Ovary (tissue), 9 donors: ENCODE data around the gene PLCB1. TPM values are rescaled to one million over a fixed set of nuclear protein-coding genes. Genes with fewer than 3 reads are reported as not detected.

ENCODE experiments used
- DNase-seq, 5 donors: peaks; one replicate each; pipeline ENCODE4 v3.0.0-alpha.2; 2019 to 2020
- H3K27ac ChIP-seq, 2 donors: fragments of 200-600 bp; one replicate each; pipeline versions ENCODE4 v1.5.1 to v1.8.0; 2019 to 2022
- H3K27me3 ChIP-seq: fragments of 200-600 bp; one replicate; pipeline ENCODE4 v1.8.0; 2022
- H3K36me3 ChIP-seq: fragments of 200-600 bp; sonication (generic); one replicate; pipeline ENCODE4 v1.5.1; 2019
- H3K4me1 ChIP-seq: one replicate; pipeline ENCODE4 v1.8.1; 2013; ENCODE audit warnings: mild to moderate bottlenecking, moderate library complexity; ENCODE audit not compliant: insufficient read depth
- H3K4me3 ChIP-seq: fragments of 200-600 bp; sonication (generic); one replicate; pipeline ENCODE4 v1.5.1; 2017
- H3K9me3 ChIP-seq, 2 donors: fragments of 200-600 bp in 1 of 2; sonication (generic) in 1 of 2; one replicate each; pipeline versions ENCODE4 v1.5.1 to v1.8.1; 2013 to 2019; ENCODE audit warnings: mild to moderate bottlenecking in 1 of 2, moderate library complexity in 1 of 2
- EP300 ChIP-seq: sonication (generic); formaldehyde crosslinking; IDR thresholded peaks from one replicate; pipeline ENCODE4 v1.6.1; 2017; ENCODE audit warnings: antibody characterized with exemption
- POLR2A ChIP-seq: fragments of 450-650 bp; IDR thresholded peaks from one replicate; pipeline ENCODE4 v1.6.1; 2017; ENCODE audit warnings: antibody characterized with exemption, mild to moderate bottlenecking, moderate library complexity
- WGBS, 3 donors: extraction: QIAGEN DNeasy Blood & Tissue Kit in 1 of 3; methylation state at CpG; one replicate each; pipeline versions ENCODE4 v1.1.5 to v1.1.7; 2013 to 2017; 5-methylcytosine and 5-hydroxymethylcytosine counted together
- intact Hi-C, 4 donors: fragments of 100-400 bp; cut with DNase I; formaldehyde crosslinking; loops; one replicate each; pipeline versions ENCODE4 v1.11.0 to v1.15.1; 2022 to 2023
- polyA plus RNA-seq, 2 donors: library from polyadenylated mRNA; stranded (reverse); fragments of 200-250 nt in 1 of 2; fragments of 350-450 nt in 1 of 2; fragmentation: Illumina TruSeq in 1 of 2; extraction: RNeasy Lipid Tissue Mini Kit (QIAGEN cat#74804) in 1 of 2; gene quantifications; one replicate each; pipeline ENCODE4 v1.2.3, GENCODE V29; 2013 to 2014
- total RNA-seq, 7 donors: library from RNA; depleted of rRNA in 2 of 7; stranded (reverse); fragments of >200 nt in 2 of 7; fragmentation: NEBNext Ultra II Directional in 3 of 7; extraction: Animal tissue kit (Norgen Biotek cat#: 25700) in 3 of 7; gene quantifications; one replicate each; pipeline versions ENCODE4 v1.1.0 to v1.2.4, GENCODE V29; 2016 to 2023
- TF ChIP-seq, protein P1 (sequence below), 3 donors: fragments of 450-650 bp in 2 of 3; fragments of 200-600 bp in 1 of 3; IDR thresholded peaks; one replicate each; pipeline versions ENCODE4 v1.5.1 to v1.8.0; 2016 to 2022; ENCODE audit warnings: antibody characterized with exemption in 3 of 3, mild to moderate bottlenecking in 1 of 3
- donor health status: DM: no; HTN: no; CAD: no; lungs with moderate emphysema.
- donor health status: DM: no; HTN: no; CAD: no.
- donor health status: Bipolar disorder and iron deficiency.
- donor health status: DM: yes; HTN: yes; CAD: no.
- donor health status: DM: no; HTN: no; CAD: no.
- donor health status: DM: yes; HTN: yes; CAD: no.

Gene PLCB1
- total and polyA plus RNA-seq, 9 donors, result 2.9 to 29.5 (median 9.0) TPM

DNA sequence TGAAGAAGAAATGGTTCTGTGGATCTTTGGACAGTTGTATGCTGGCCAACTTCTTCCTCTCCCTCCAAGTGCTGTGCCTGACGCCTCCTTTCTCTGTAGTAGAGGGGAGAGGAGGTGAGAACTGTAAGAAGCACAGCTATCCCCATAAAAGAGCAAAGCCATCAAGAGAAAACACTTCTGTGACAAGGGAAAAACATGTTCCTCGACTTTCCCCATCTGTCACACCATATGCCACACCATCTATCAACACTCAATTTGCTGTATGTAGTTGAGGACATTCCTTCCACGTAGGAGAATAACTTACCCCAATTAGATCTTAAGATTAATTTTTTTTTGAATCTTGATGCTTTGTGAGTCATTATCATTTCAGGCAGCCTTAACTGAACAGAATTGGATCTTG lies 780.7 kb downstream of the PLCB1 start:
- H3K36me3 ChIP-seq, result no peaks in the 10 kb centered on the region
- H3K27ac ChIP-seq, result no peak overlapping the region
- no peak for DNase-seq
- intact Hi-C loops, result no loop called here
- no peaks in the 10 kb centered on the region for H3K9me3 ChIP-seq
- TF ChIP-seq EP300 (no peak), POLR2A (no peak)
- TF ChIP-seq, protein P1, sequence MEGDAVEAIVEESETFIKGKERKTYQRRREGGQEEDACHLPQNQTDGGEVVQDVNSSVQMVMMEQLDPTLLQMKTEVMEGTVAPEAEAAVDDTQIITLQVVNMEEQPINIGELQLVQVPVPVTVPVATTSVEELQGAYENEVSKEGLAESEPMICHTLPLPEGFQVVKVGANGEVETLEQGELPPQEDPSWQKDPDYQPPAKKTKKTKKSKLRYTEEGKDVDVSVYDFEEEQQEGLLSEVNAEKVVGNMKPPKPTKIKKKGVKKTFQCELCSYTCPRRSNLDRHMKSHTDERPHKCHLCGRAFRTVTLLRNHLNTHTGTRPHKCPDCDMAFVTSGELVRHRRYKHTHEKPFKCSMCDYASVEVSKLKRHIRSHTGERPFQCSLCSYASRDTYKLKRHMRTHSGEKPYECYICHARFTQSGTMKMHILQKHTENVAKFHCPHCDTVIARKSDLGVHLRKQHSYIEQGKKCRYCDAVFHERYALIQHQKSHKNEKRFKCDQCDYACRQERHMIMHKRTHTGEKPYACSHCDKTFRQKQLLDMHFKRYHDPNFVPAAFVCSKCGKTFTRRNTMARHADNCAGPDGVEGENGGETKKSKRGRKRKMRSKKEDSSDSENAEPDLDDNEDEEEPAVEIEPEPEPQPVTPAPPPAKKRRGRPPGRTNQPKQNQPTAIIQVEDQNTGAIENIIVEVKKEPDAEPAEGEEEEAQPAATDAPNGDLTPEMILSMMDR (IDR thresholded peaks at IDR 0.05), result no peak
- no peaks in the 10 kb centered on the region for H3K27me3 ChIP-seq
- no peaks in the 10 kb centered on the region for H3K4me1 ChIP-seq
- WGBS, 3 donors, result 58 to 80% (median 59%) methylated on average over 3 of the region's 3 CpGs
- no peak overlapping the region for H3K4me3 ChIP-seq

DNA sequence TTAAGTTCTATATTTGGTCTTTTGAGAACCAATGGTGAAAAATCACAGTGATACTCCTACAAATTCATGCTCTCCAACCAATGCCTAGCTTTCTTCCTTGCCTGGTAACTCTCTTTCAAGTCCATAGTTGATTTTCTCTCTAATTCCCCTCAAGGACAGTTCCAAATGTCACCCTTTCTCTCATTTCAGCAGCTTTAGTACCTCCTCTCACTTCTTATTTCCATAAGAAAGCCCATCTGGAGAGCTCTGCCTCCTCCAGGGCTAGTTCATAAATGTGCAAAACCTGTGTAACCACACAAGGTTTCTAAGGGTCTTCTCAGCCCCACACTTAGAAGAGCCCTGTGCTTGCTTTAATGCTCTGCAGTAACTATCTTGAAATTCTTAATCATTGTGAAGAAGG lies 781.4 kb downstream of the PLCB1 start:
- TF ChIP-seq EP300, result no peak
- TF ChIP-seq POLR2A, result no peak
- TF ChIP-seq, protein P1 (IDR thresholded peaks at IDR 0.05), result no peak
- Histone ChIP-seq H3K27me3 (no peaks in the 10 kb centered on the region), H3K4me1 (no peaks in the 10 kb centered on the region), H3K9me3 (no peaks in the 10 kb centered on the region), H3K4me3 (no peak overlapping the region), H3K36me3 (no peaks in the 10 kb centered on the region), H3K27ac (no peak overlapping the region)
- DNase-seq, result no peak
- intact Hi-C loops, result no loop called here

DNA sequence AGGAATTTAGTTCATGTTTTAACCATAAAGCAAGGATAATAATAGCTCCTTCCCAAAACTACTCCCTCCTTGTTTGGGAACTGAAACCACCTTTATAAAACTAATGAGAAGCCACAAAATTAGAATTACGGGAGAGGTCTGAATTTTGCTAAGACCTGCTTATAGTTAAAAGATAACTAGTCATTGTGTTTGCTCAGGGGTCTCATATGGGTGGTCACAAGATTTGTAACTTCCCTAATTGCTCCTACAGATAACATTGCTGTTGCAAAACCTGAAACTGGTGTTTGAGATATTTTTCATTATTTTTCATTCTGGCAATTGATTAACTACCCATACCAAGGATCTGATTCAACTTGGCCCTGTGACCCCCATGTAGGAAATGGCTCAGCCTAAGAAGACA lies 782.4 kb downstream of the PLCB1 start:
- intact Hi-C loops, result no loop called here
- H3K27me3 ChIP-seq, result no peaks in the 10 kb centered on the region
- H3K27ac ChIP-seq, result no peak overlapping the region
- H3K9me3 ChIP-seq, result no peaks in the 10 kb centered on the region
- WGBS, 3 donors, result 85 to 93% (median 89%) methylated on average over 1 of the region's 1 CpG
- H3K4me1 ChIP-seq, result no peaks in the 10 kb centered on the region
- no peak for DNase-seq
- TF ChIP-seq EP300, result no peak
- TF ChIP-seq, protein P1 (IDR thresholded peaks at IDR 0.05), result no peak
- H3K36me3 ChIP-seq, result no peaks in the 10 kb centered on the region
- H3K4me3 ChIP-seq, result no peak overlapping the region

DNA sequence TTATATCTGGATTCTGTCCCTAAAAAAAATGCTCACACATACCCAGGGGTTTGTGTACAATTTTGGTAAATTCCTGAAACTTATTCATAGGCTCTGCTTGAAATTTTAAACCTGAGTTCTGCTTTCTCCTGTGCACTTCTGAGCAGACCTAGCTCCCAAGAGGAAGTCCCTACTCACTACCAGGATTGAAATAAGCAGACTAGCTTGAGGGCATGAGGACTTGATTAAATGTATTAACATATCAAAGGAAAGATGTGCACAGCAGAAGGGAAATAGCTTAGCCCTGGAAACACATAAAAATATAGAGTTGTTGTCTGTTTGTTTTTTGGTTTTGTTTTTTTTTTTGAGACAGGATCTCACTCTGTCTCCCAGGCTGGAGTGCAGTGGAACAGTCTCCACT lies 785.0 kb downstream of the PLCB1 start:
- Histone ChIP-seq H3K27ac (no peak overlapping the region), H3K9me3 (no peaks in the 10 kb centered on the region), H3K4me1 (no peaks in the 10 kb centered on the region), H3K27me3 (no peaks in the 10 kb centered on the region), H3K4me3 (no peak overlapping the region), H3K36me3 (no peaks in the 10 kb centered on the region)
- intact Hi-C loops, result no loop called here
- TF ChIP-seq EP300 (no peak), POLR2A (no peak)
- TF ChIP-seq, protein P1 (IDR thresholded peaks at IDR 0.05), result no peak
- DNase-seq, result no peak

DNA sequence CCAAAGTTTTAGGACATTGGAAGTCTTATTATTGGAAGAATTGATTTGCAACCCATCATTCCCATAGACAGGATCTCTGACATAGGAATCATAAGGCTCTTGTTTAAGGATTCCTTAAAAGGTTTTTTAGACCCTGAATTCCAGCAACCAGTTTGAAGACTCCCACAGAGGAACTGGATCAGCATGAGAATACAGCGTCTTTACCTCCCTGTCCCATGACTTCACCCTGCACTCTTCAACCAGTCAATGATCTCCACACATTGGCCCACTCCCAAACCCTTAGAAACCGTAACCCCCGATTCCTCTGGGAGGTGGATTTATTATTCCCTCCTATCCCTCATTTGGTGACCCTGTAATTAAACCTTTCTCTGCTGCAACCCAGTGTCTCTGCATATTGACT lies 786.1 kb downstream of the PLCB1 start:
- WGBS, 3 donors, result 83 to 91% (median 84%) methylated on average over 3 of the region's 3 CpGs
- intact Hi-C loops, result no loop called here

More for the DNA sequence above, 786.1 kb downstream of the PLCB1 start:
- no peak overlapping the region for H3K27ac ChIP-seq
- no peaks in the 10 kb centered on the region for H3K4me1 ChIP-seq
- no peaks in the 10 kb centered on the region for H3K27me3 ChIP-seq
- H3K9me3 ChIP-seq, result no peaks in the 10 kb centered on the region
- TF ChIP-seq, protein P1 (IDR thresholded peaks at IDR 0.05), result no peak
- no peak for TF ChIP-seq POLR2A
- no peak for TF ChIP-seq EP300
- no peak overlapping the region for H3K4me3 ChIP-seq
- no peaks in the 10 kb centered on the region for H3K36me3 ChIP-seq
- DNase-seq, result no peak
